ENCODE data around the gene ORMDL1.

DNA sequence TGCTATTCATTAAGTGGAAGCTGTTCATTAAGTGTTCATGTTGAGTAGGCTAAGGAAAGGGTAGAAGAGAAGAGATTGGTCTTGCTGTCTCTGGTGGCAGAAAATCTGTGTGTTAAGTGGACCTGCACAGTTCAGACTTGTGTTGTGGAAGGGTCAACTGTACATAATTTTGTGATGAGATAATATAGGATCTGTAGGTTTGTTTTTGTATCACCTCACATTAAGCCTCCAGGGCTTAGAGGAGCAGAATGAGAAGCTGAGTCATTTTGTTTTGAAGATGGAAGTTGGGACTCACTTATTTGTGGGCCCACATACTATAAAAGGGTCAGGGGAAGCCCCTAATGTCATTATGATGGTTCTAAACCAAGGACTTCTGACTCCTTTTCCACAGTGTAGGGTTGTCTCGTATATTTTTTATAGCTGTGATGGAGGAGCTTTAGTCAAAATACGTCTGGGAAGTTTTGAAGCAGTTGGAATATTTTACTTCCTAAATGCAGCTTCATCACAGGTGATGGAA is 18.3 kb upstream of the ORMDL1 start:
- TF ChIP-seq EZH2 (IDR thresholded peaks at IDR 0.05; ENCODE audit: borderline replicate concordance, low read depth, low read length, severe bottlenecking), result no peak
- TF ChIP-seq, protein P1, sequence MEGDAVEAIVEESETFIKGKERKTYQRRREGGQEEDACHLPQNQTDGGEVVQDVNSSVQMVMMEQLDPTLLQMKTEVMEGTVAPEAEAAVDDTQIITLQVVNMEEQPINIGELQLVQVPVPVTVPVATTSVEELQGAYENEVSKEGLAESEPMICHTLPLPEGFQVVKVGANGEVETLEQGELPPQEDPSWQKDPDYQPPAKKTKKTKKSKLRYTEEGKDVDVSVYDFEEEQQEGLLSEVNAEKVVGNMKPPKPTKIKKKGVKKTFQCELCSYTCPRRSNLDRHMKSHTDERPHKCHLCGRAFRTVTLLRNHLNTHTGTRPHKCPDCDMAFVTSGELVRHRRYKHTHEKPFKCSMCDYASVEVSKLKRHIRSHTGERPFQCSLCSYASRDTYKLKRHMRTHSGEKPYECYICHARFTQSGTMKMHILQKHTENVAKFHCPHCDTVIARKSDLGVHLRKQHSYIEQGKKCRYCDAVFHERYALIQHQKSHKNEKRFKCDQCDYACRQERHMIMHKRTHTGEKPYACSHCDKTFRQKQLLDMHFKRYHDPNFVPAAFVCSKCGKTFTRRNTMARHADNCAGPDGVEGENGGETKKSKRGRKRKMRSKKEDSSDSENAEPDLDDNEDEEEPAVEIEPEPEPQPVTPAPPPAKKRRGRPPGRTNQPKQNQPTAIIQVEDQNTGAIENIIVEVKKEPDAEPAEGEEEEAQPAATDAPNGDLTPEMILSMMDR (IDR thresholded peaks at IDR 0.05; ENCODE audit: borderline replicate concordance, extremely low read depth, low read length, poor library complexity, severe bottlenecking), result no peak
